GM12878 (cell line): ENCODE results near the gene RERE. TPM values are rescaled to one million over a fixed set of nuclear protein-coding genes. Genes with fewer than 3 reads are reported as not detected.

Experiments
- ATAC-seq: fragments of 200-7000 bp; cut with Tn5 transposase; 3 replicates; pipeline ENCODE4 v1.9.1; 2020; ENCODE audit warnings: mild to moderate bottlenecking, moderate library complexity
- BruUV-seq: library from RNA; stranded (reverse); fragments of 400-500 nt; replicated peaks from 2 replicates; lab custom pipeline; 2021; lab: Mats Ljungman, UMichigan
- CTCF ChIA-PET: fragments of 300-600 bp; sonication (Branson Sonifier 250); formaldehyde crosslinking; extraction: SDS; loops from one replicate; lab custom pipeline; 2021; ENCODE audit warnings: inconsistent platforms; lab: Yijun Ruan, JAX
- POLR2A ChIA-PET: fragments of 350-600 bp; formaldehyde crosslinking; extraction: SDS; loops from one replicate; lab custom pipeline; 2021; ENCODE audit warnings: inconsistent platforms; lab: Charles Lee
- RAD21 ChIA-PET: fragments of 300-600 bp; sonication (Branson Sonifier 250); formaldehyde crosslinking; loops from one replicate; lab custom pipeline; 2023; ENCODE audit warnings: antibody characterized with exemption; ENCODE audit not compliant: unreplicated experiment; lab: Charles Lee
- SMC1A ChIA-PET: fragments of 300-600 bp; sonication (Branson Sonifier 250); formaldehyde crosslinking; loops from one replicate; lab custom pipeline; 2023; ENCODE audit not compliant: unreplicated experiment, uncharacterized antibody; lab: Charles Lee
- DNase-seq: peaks from one replicate; pipeline ENCODE4 v3.0.0-alpha.2; 2011; ENCODE audit warnings: low read depth, low spot score
- FAIRE-seq: peaks from 3 replicates; lab custom pipeline; 2011; peaks lifted over from hg19 to GRCh38; lab: Jason Lieb, UNC
- H2AFZ ChIP-seq: 2 replicates; pipeline ENCODE4 v1.6.0; 2011; ENCODE audit warnings: low read depth, low read length, control low read depth; ENCODE audit not compliant: control insufficient read depth
- H3K27ac ChIP-seq: 2 replicates; pipeline ENCODE4 v1.5.1; 2011; ENCODE audit warnings: control low read depth; ENCODE audit not compliant: control insufficient read depth, insufficient read depth
- H3K27me3 ChIP-seq, 2 experiments: replicated peaks in 1 of 2; 2 replicates each; pipeline versions ENCODE4 v1.6.0 to v1.6.1; 2011; ENCODE audit warnings: low read length in 1 of 2; ENCODE audit not compliant: control insufficient read depth in 2 of 2, insufficient read depth in 2 of 2
- H3K36me3 ChIP-seq, 2 experiments: 2 replicates each; pipeline ENCODE4 v1.5.1; 2011; ENCODE audit warnings: low read length in 1 of 2; ENCODE audit not compliant: control insufficient read depth in 2 of 2, insufficient read depth in 2 of 2
- H3K4me1 ChIP-seq: 2 replicates; pipeline ENCODE4 v1.6.1; 2011; ENCODE audit warnings: mild to moderate bottlenecking, low read length, moderate library complexity, mixed read lengths; ENCODE audit not compliant: control insufficient read depth, insufficient read depth
- H3K4me2 ChIP-seq: 2 replicates; pipeline ENCODE4 v1.6.0; 2011; ENCODE audit warnings: control low read depth; ENCODE audit not compliant: control insufficient read depth, insufficient read depth
- H3K4me3 ChIP-seq: fragments of 200-600 bp; sonication (generic); 2 replicates; pipeline ENCODE4 v1.5.1; 2016
- H3K79me2 ChIP-seq: 2 replicates; pipeline ENCODE4 v1.6.0; 2011; ENCODE audit warnings: low read length; ENCODE audit not compliant: control insufficient read depth, insufficient read depth
- H3K9ac ChIP-seq: 2 replicates; pipeline ENCODE4 v1.8.0; 2011; ENCODE audit warnings: low read length, control low read depth, mixed read lengths; ENCODE audit not compliant: control insufficient read depth, insufficient read depth
- H3K9me3 ChIP-seq: replicated peaks from 3 replicates; pipeline ENCODE4 v1.5.1; 2011; ENCODE audit warnings: mild to moderate bottlenecking, low read length; ENCODE audit not compliant: control insufficient read depth, insufficient read depth
- H4K20me1 ChIP-seq: 2 replicates; pipeline ENCODE4 v1.6.0; 2011; ENCODE audit not compliant: control insufficient read depth, insufficient read depth
- ZNF24 ChIP-seq: fragments of 450-650 bp; IDR thresholded peaks from 2 replicates; pipeline ENCODE4 v1.6.1; 2017; ENCODE audit warnings: antibody characterized with exemption, mild to moderate bottlenecking
- WGBS: methylation state at CpG from one replicate; pipeline ENCODE4 v1.1.6; 2016; ENCODE audit warnings: low lambda C conversion rate; ENCODE audit not compliant: insufficient replicate concordance, insufficient coverage; ENCODE audit errors: missing lambda C conversion rate; 5-methylcytosine and 5-hydroxymethylcytosine counted together
- in situ Hi-C: fragments of 300-500 bp; cut with MboI; formaldehyde crosslinking; loops from 9 replicates; pipeline ENCODE4 v1.14.3; 2018; ENCODE audit warnings: mixed read lengths
- intact Hi-C: fragments of 100-400 bp; cut with micrococcal nuclease; formaldehyde crosslinking; loops from one replicate; pipeline ENCODE4 v1.14.2; 2022; ENCODE audit not compliant: unreplicated experiment
- polyA plus RNA-seq, 11 experiments: library from polyadenylated mRNA; depleted of rRNA in 4 of 11; unstranded in 6 of 11; stranded (reverse) in 5 of 11; fragments of >200 nt; fragmentation: Nextera tagmentation in 4 of 11; fragmentation: Illumina TruSeq in 1 of 11; extraction: Ambion mirVana in 4 of 11; extraction: Trizol in 1 of 11; gene quantifications; 1 replicate in 1 of 11; 2 replicates in 10 of 11; pipeline versions ENCODE4 v1.2.1 to v1.2.3, GENCODE V29; 2011 to 2016; ENCODE audit warnings: inconsistent platforms in 2 of 11, missing spikeins in 2 of 11, low read depth in 1 of 11
- total RNA-seq, 4 experiments: library from RNA; depleted of rRNA in 3 of 4; stranded (reverse); fragments of >200 nt in 3 of 4; fragmentation: Illumina TruSeq in 1 of 4; extraction: Trizol in 1 of 4; gene quantifications; 2 replicates each; pipeline versions ENCODE4 v1.2.1 to v1.2.3, GENCODE V29; 2013 to 2021
- TF ChIP-seq, protein P1 (sequence below): IDR thresholded peaks from 2 replicates; pipeline ENCODE4 v1.6.1; 2012; ENCODE audit warnings: mild to moderate bottlenecking, low read depth, low read length

Gene RERE
- total and polyA plus RNA-seq, 10 of the 15 experiments (the other 5 are each of a cell fraction or from before 2014, with no cell fraction given), result 5.2 to 60.5 (median 20.2) TPM

DNA sequence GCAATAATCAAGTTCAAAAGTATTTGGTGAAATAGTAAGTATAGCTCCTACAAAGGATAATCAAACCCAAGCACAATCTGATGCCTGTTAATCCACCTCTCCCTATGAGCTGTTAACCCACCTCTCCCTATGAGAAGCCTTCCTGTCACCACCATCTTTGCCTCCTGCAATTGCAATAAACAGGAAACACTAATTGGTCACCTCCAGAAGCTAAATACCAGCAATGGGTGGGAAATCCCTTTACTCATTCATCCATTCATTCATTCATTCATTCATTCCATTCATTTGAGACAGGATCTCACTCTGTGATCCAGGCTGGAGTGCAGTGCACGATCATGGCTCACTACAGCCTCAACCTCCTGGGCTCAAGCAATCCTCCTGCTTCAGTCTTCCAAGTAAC, 132.8 kb downstream of the RERE start:
- Histone ChIP-seq H3K36me3 (no peaks in the 10 kb centered on the region), H3K79me2 (peaks cover 80% of the 10 kb centered on the region), H3K9ac (no peak overlapping the region), H3K27me3 (no peaks in the 10 kb centered on the region)
- in situ Hi-C loops, result no loop called here
- RAD21 ChIA-PET, result interaction anchor here (1.4 to 2.0 kb wide), 2 partner anchors 16 to 165 kb away, joined by 4 to 5 read pairs; no protein-coding TSS in a partner anchor
- TF ChIP-seq, protein P1, sequence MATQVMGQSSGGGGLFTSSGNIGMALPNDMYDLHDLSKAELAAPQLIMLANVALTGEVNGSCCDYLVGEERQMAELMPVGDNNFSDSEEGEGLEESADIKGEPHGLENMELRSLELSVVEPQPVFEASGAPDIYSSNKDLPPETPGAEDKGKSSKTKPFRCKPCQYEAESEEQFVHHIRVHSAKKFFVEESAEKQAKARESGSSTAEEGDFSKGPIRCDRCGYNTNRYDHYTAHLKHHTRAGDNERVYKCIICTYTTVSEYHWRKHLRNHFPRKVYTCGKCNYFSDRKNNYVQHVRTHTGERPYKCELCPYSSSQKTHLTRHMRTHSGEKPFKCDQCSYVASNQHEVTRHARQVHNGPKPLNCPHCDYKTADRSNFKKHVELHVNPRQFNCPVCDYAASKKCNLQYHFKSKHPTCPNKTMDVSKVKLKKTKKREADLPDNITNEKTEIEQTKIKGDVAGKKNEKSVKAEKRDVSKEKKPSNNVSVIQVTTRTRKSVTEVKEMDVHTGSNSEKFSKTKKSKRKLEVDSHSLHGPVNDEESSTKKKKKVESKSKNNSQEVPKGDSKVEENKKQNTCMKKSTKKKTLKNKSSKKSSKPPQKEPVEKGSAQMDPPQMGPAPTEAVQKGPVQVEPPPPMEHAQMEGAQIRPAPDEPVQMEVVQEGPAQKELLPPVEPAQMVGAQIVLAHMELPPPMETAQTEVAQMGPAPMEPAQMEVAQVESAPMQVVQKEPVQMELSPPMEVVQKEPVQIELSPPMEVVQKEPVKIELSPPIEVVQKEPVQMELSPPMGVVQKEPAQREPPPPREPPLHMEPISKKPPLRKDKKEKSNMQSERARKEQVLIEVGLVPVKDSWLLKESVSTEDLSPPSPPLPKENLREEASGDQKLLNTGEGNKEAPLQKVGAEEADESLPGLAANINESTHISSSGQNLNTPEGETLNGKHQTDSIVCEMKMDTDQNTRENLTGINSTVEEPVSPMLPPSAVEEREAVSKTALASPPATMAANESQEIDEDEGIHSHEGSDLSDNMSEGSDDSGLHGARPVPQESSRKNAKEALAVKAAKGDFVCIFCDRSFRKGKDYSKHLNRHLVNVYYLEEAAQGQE, result no peak
- peak; percentile 96 for TF ChIP-seq ZNF24
- TF ChIP-seq, all 136 proteins: peak for 1
- DNase-seq, result no peak
- no peak for FAIRE-seq
- peaks cover 24% of the 10 kb centered on the region for H3K4me1 ChIP-seq
- intact Hi-C loops, result no loop called here
- SMC1A ChIA-PET, result interaction anchor here (1.2 to 12.1 kb wide), 7 partner anchors 8 to 164 kb away, joined by 3 to 154 read pairs (median 5); no protein-coding TSS in a partner anchor
- CTCF ChIA-PET, result interaction anchor here (0.7 to 9.0 kb wide), 4 partner anchors 13 to 123 kb away, joined by 3 to 89 read pairs (median 14); no protein-coding TSS in a partner anchor
- WGBS, result 100% methylated on average over 1 of the region's 1 CpG
- BruUV-seq, result no TSS peak
- H3K4me3 ChIP-seq, result no peak overlapping the region
- POLR2A ChIA-PET, result interaction anchor here (0.6 to 1.9 kb wide), 6 partner anchors 8 to 123 kb away, joined by 3 to 8 read pairs (median 3); no protein-coding TSS in a partner anchor
- no peak overlapping the region for H3K4me2 ChIP-seq
- ATAC-seq, result no peak
- H3K9me3 ChIP-seq, result no peaks in the 10 kb centered on the region
- H3K27ac ChIP-seq, result no peak overlapping the region
- H4K20me1 ChIP-seq, result no peaks in the 10 kb centered on the region
- H2AFZ ChIP-seq, result no peak overlapping the region
